Lung (tissue), 12 donors: ENCODE results near the gene SLC6A6. TPM values are rescaled to one million over a fixed set of nuclear protein-coding genes. Genes with fewer than 3 reads are reported as not detected.

Experiments used
- ATAC-seq: fragments of 200-7000 bp; cut with Tn5 transposase; one replicate; pipeline ENCODE4 v1.9.1; 2020; ENCODE audit warnings: moderate number of reproducible peaks; ENCODE audit not compliant: insufficient read depth, low FRiP score
- DNase-seq, 3 donors: peaks; one replicate each; pipeline ENCODE4 v3.0.0-alpha.2; 2013 to 2017
- H3K27ac ChIP-seq, 2 donors: one replicate each; pipeline ENCODE4 v1.5.1; 2013; ENCODE audit warnings: mild to moderate bottlenecking in 2 of 2, moderate library complexity in 2 of 2, control low read depth in 1 of 2, inconsistent platforms in 1 of 2, low read depth in 1 of 2, low read length in 1 of 2
- H3K27me3 ChIP-seq, 3 donors: one replicate each; pipeline ENCODE4 v1.5.1; 2013; ENCODE audit warnings: low read length in 2 of 3; ENCODE audit not compliant: control insufficient read depth in 3 of 3, insufficient read depth in 3 of 3
- H3K36me3 ChIP-seq, 4 donors: one replicate each; pipeline ENCODE4 v1.5.1; 2013; ENCODE audit warnings: low read length in 4 of 4, mild to moderate bottlenecking in 1 of 4, moderate library complexity in 1 of 4; ENCODE audit not compliant: control insufficient read depth in 4 of 4, insufficient read depth in 4 of 4
- H3K4me1 ChIP-seq, 5 donors: one replicate each; pipeline ENCODE4 v1.5.1; 2013; ENCODE audit warnings: low read length in 5 of 5, mild to moderate bottlenecking in 2 of 5, moderate library complexity in 1 of 5; ENCODE audit not compliant: control insufficient read depth in 5 of 5, insufficient read depth in 5 of 5
- H3K4me3 ChIP-seq: one replicate; pipeline ENCODE4 v1.5.1; 2013; ENCODE audit warnings: mild to moderate bottlenecking, control low read depth, moderate library complexity
- H3K9ac ChIP-seq, 2 donors: one replicate each; pipeline ENCODE4 v1.5.1; 2013; ENCODE audit warnings: low read length in 2 of 2, control low read depth in 1 of 2; ENCODE audit not compliant: insufficient read depth in 1 of 2
- H3K9me3 ChIP-seq, 4 donors: one replicate each; pipeline ENCODE4 v1.5.1; 2013; ENCODE audit warnings: low read length in 3 of 4, mild to moderate bottlenecking in 1 of 4, moderate library complexity in 1 of 4; ENCODE audit not compliant: control insufficient read depth in 4 of 4, insufficient read depth in 3 of 4
- WGBS, 2 donors: extraction: QIAGEN DNeasy Blood & Tissue Kit; methylation state at CpG; one replicate each; pipeline ENCODE4 v1.1.7; 2013; 5-methylcytosine and 5-hydroxymethylcytosine counted together
- polyA plus RNA-seq, 2 donors: library from polyadenylated mRNA; stranded (reverse); fragments of 200-250 nt; gene quantifications; one replicate each; pipeline ENCODE4 v1.2.1, GENCODE V29; 2013
- total RNA-seq, 2 donors: library from RNA; depleted of rRNA in 1 of 2; stranded (reverse); fragments of >200 nt in 1 of 2; gene quantifications; one replicate each; pipeline ENCODE4 v1.2.1, GENCODE V29; 2014 to 2021
- TF ChIP-seq, protein P1 (sequence below): IDR thresholded peaks from 2 replicates; pipeline ENCODE4 v1.5.1; 2012; ENCODE audit warnings: mild to moderate bottlenecking; ENCODE audit errors: control extremely low read depth, extremely low read depth
- donor health status: control.
- donor health status: control.
- donor health status: Bipolar disorder and iron deficiency.
- donor health status: healthy.
- donor health status: DM: yes; HTN: yes; CAD: no.

The SLC6A6 gene
- total and polyA plus RNA-seq, 4 donors: 16.1 to 96.3 (median 57.4) TPM

- H3K4me3 ChIP-seq: no peak overlapping the region
- WGBS, 2 donors: 92 to 93% methylated on average over 7 of the region's 7 CpGs
- DNase-seq (no peak), ATAC-seq (no peak)
- H3K4me1 ChIP-seq: peaks cover 8 to 42% (median 28%) of the 10 kb centered on the region in 5 donors
- peak overlapping the region in 1 of 2 donors; percentile 13 for H3K27ac ChIP-seq
- H3K9ac ChIP-seq: no peak overlapping the region
- no peaks in the 10 kb centered on the region for H3K27me3 ChIP-seq
- H3K36me3 ChIP-seq: peaks cover 0 to 2% (median 0%) of the 10 kb centered on the region in 4 donors
- H3K9me3 ChIP-seq: no peaks in the 10 kb centered on the region
- TF ChIP-seq, protein P1, sequence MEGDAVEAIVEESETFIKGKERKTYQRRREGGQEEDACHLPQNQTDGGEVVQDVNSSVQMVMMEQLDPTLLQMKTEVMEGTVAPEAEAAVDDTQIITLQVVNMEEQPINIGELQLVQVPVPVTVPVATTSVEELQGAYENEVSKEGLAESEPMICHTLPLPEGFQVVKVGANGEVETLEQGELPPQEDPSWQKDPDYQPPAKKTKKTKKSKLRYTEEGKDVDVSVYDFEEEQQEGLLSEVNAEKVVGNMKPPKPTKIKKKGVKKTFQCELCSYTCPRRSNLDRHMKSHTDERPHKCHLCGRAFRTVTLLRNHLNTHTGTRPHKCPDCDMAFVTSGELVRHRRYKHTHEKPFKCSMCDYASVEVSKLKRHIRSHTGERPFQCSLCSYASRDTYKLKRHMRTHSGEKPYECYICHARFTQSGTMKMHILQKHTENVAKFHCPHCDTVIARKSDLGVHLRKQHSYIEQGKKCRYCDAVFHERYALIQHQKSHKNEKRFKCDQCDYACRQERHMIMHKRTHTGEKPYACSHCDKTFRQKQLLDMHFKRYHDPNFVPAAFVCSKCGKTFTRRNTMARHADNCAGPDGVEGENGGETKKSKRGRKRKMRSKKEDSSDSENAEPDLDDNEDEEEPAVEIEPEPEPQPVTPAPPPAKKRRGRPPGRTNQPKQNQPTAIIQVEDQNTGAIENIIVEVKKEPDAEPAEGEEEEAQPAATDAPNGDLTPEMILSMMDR: no peak
Observed at GRCh38 chr3:14428087-14429033, 26.0 kb downstream of the SLC6A6 start.

DNA sequence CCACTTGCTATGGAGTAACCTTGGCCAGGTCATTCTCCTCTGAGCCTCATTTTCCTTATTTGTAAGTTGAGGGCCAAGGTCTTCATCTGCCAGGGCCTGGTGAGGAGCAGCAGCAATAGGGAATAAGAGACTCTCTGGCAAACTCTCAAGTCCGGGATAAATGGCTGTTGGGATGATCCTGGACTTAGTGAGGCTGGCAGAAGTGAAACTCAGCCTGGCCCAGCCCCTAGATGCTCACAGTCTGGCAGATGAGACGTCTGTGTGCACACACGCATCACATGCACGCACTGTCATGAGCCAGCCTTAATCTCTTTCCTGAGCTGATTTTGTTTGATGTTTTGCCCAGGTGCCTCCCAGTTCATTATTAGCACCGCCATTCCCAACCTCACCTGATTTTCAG lies 26.8 kb downstream of the SLC6A6 start:
- Histone ChIP-seq H3K27me3 (no peaks in the 10 kb centered on the region), H3K36me3 (peaks cover 0 to 2% (median 0%) of the 10 kb centered on the region in 4 donors), H3K4me1 (peaks cover 10 to 41% (median 27%) of the 10 kb centered on the region in 5 donors), H3K9ac (no peak overlapping the region), H3K27ac (peak overlapping the region in 1 of 2 donors; percentile 26), H3K9me3 (no peaks in the 10 kb centered on the region), H3K4me3 (no peak overlapping the region)
- DNase-seq: no peak
- TF ChIP-seq, protein P1: no peak
- WGBS, 2 donors: 71 to 77% methylated on average over 5 of the region's 5 CpGs
- ATAC-seq: no peak

DNA sequence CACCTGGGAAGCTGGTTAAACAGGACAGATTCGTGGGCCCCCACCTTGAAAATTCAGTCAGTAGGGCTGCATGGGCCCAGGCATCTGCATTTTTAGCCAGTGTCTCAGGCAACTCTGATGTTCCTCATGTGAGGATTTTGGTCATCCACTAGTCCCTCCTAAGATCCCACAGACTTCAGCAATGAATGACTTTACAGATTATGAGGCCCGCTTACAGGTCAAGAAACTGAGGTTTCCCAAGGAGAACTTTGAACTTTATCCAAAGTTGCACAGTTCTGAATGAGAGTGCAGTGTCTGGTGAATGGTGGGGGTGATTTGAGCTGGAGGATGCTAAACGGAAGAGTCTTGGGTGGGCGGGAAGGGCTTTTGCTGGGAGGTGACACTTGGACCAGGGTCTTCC lies 27.2 kb downstream of the SLC6A6 start:
- peaks cover 0 to 2% (median 0%) of the 10 kb centered on the region in 4 donors for H3K36me3 ChIP-seq
- no peak overlapping the region for H3K4me3 ChIP-seq
- no peaks in the 10 kb centered on the region for H3K27me3 ChIP-seq
- H3K9ac ChIP-seq: no peak overlapping the region
- peaks cover 6 to 41% (median 24%) of the 10 kb centered on the region in 5 donors for H3K4me1 ChIP-seq
- peak overlapping the region in 1 of 2 donors; percentile 26 for H3K27ac ChIP-seq
- TF ChIP-seq, protein P1: no peak
- 95 to 98% methylated on average over 4 of the region's 4 CpGs for WGBS, 2 donors
- no peak for DNase-seq
- ATAC-seq: no peak
- H3K9me3 ChIP-seq: no peaks in the 10 kb centered on the region
